ENCODE results near the gene MED28.

The MED28 gene

GRCh38 chr4:17682222-17682566 lies 67.8 kb downstream of the MED28 start:
- no peak for TF ChIP-seq ZNF70 (CRISPR knock-in tag; IDR thresholded peaks at IDR 0.05)
- no peak for TF ChIP-seq ARNTL (CRISPR knock-in tag; IDR thresholded peaks at IDR 0.05; ENCODE audit: borderline replicate concordance, low read depth)
- no peak for TF ChIP-seq ZFP3 (CRISPR knock-in tag; IDR thresholded peaks at IDR 0.05)
- TF ChIP-seq TSHZ2 (CRISPR knock-in tag; IDR thresholded peaks at IDR 0.05) = no peak
- TF ChIP-seq ZNF8 (CRISPR knock-in tag; IDR thresholded peaks at IDR 0.05) = no peak
- TF ChIP-seq RARB (CRISPR knock-in tag; IDR thresholded peaks at IDR 0.05) = no peak
- TF ChIP-seq ZC3H10 (CRISPR knock-in tag; IDR thresholded peaks at IDR 0.05) = no peak
- no peak for TF ChIP-seq ISL1 (CRISPR knock-in tag; IDR thresholded peaks at IDR 0.05)
- TF ChIP-seq GLIS3 (CRISPR knock-in tag; IDR thresholded peaks at IDR 0.05) = no peak
- no peak for TF ChIP-seq BACH2 (CRISPR knock-in tag; IDR thresholded peaks at IDR 0.05; ENCODE audit: borderline replicate concordance)
- no peak for TF ChIP-seq ESRRG (CRISPR knock-in tag; IDR thresholded peaks at IDR 0.05)
- TF ChIP-seq ZFP30 (CRISPR knock-in tag; IDR thresholded peaks at IDR 0.05) = no peak
- no peak for TF ChIP-seq SNAI2 (CRISPR knock-in tag; IDR thresholded peaks at IDR 0.05)
- ATAC-seq = no peak

Measured in SK-N-SH treated with all-trans-retinoic acid at 6 μM for 48 hours (cell line).